Smooth muscle cell (in vitro differentiated cells): ENCODE measurements around the gene DNAH17. TPM values are rescaled to one million over a fixed set of nuclear protein-coding genes. Genes with fewer than 3 reads are reported as not detected.

ENCODE experiments used
- DNase-seq: peaks from one replicate; lab custom pipeline; 2025; ENCODE audit not compliant: unreplicated experiment; lab: John Stamatoyannopoulos, UW
- H2AFZ ChIP-seq: fragments of 200-600 bp; sonication (generic); 2 replicates; pipeline ENCODE4 v1.6.0; 2016; ENCODE audit warnings: antibody characterized with exemption, low read depth, mild to moderate bottlenecking
- H3F3A ChIP-seq: fragments of 200-600 bp; sonication (generic); 2 replicates; pipeline ENCODE4 v1.6.0; 2017; ENCODE audit warnings: antibody characterized with exemption, low read depth
- H3K27ac ChIP-seq: fragments of 200-600 bp; sonication (generic); 2 replicates; pipeline ENCODE4 v1.5.1; 2016; ENCODE audit warnings: low read depth, mild to moderate bottlenecking
- H3K27me3 ChIP-seq: fragments of 200-600 bp; sonication (generic); 2 replicates; pipeline ENCODE4 v1.6.1; 2016; ENCODE audit warnings: low read depth, mild to moderate bottlenecking
- H3K36me3 ChIP-seq: fragments of 200-600 bp; sonication (generic); 2 replicates; pipeline ENCODE4 v1.5.1; 2016; ENCODE audit warnings: low read depth
- H3K4me1 ChIP-seq: fragments of 200-600 bp; sonication (generic); 2 replicates; pipeline ENCODE4 v1.5.1; 2016; ENCODE audit warnings: low read depth
- H3K4me2 ChIP-seq: fragments of 200-600 bp; sonication (generic); 2 replicates; pipeline ENCODE4 v1.6.0; 2016; ENCODE audit warnings: mild to moderate bottlenecking
- H3K4me3 ChIP-seq: fragments of 200-600 bp; sonication (generic); 2 replicates; pipeline ENCODE4 v1.5.1; 2016; ENCODE audit warnings: mild to moderate bottlenecking
- H3K79me2 ChIP-seq: fragments of 200-600 bp; sonication (generic); 2 replicates; pipeline ENCODE4 v1.6.0; 2016; ENCODE audit warnings: low read depth, mild to moderate bottlenecking
- H3K9ac ChIP-seq: fragments of 200-600 bp; sonication (generic); 2 replicates; pipeline ENCODE4 v1.6.0; 2016; ENCODE audit warnings: low read depth
- H3K9me3 ChIP-seq: fragments of 200-600 bp; sonication (generic); replicated peaks from 2 replicates; pipeline ENCODE4 v1.5.1; 2016; ENCODE audit warnings: low read depth
- H4K20me1 ChIP-seq: fragments of 200-600 bp; sonication (generic); 2 replicates; pipeline ENCODE4 v1.6.0; 2016; ENCODE audit warnings: low read depth
- CTCF ChIP-seq: fragments of 200-600 bp; sonication (generic); IDR thresholded peaks from 2 replicates; pipeline ENCODE4 v1.5.1; 2017; ENCODE audit warnings: borderline replicate concordance, mild to moderate bottlenecking, antibody characterized with exemption; ENCODE audit not compliant: insufficient read depth, poor library complexity, severe bottlenecking
- WGBS: methylation state at CpG from one replicate; pipeline ENCODE4 v1.1.7; 2016; ENCODE audit warnings: low lambda C conversion rate; 5-methylcytosine and 5-hydroxymethylcytosine counted together
- polyA plus RNA-seq: library from polyadenylated mRNA; unstranded; fragments of >200 nt; fragmentation: Nextera tagmentation; extraction: Ambion mirVana; gene quantifications from 2 replicates; pipeline ENCODE4 v1.2.1, GENCODE V29; 2016
- total RNA-seq: library from RNA; depleted of rRNA; stranded (reverse); fragments of >200 nt; gene quantifications from 2 replicates; pipeline ENCODE4 v1.2.3, GENCODE V29; 2014

DNAH17 gene
- total and polyA plus RNA-seq, 2 experiments from 2014 or later: 0.18 to 0.98 TPM

- no peak overlapping the region for H3K27ac ChIP-seq
- H2AFZ ChIP-seq: no peak overlapping the region
- no peaks in the 10 kb centered on the region for H3K9me3 ChIP-seq
- no peak overlapping the region for H3K4me2 ChIP-seq
- no peaks in the 10 kb centered on the region for H3K4me1 ChIP-seq
- no peak overlapping the region for H3K4me3 ChIP-seq
- no peak for DNase-seq
- TF ChIP-seq CTCF: no peak
- no peaks in the 10 kb centered on the region for H3K79me2 ChIP-seq
- WGBS: 89% methylated on average over 19 of the region's 19 CpGs
- H3K27me3 ChIP-seq: no peaks in the 10 kb centered on the region
- H3K9ac ChIP-seq: no peak overlapping the region
- no peaks in the 10 kb centered on the region for H3F3A ChIP-seq
- no peaks in the 10 kb centered on the region for H4K20me1 ChIP-seq
- no peaks in the 10 kb centered on the region for H3K36me3 ChIP-seq
Observed at GRCh38 chr17:78435330-78436005, 141.7 kb downstream of the DNAH17 start.

DNA sequence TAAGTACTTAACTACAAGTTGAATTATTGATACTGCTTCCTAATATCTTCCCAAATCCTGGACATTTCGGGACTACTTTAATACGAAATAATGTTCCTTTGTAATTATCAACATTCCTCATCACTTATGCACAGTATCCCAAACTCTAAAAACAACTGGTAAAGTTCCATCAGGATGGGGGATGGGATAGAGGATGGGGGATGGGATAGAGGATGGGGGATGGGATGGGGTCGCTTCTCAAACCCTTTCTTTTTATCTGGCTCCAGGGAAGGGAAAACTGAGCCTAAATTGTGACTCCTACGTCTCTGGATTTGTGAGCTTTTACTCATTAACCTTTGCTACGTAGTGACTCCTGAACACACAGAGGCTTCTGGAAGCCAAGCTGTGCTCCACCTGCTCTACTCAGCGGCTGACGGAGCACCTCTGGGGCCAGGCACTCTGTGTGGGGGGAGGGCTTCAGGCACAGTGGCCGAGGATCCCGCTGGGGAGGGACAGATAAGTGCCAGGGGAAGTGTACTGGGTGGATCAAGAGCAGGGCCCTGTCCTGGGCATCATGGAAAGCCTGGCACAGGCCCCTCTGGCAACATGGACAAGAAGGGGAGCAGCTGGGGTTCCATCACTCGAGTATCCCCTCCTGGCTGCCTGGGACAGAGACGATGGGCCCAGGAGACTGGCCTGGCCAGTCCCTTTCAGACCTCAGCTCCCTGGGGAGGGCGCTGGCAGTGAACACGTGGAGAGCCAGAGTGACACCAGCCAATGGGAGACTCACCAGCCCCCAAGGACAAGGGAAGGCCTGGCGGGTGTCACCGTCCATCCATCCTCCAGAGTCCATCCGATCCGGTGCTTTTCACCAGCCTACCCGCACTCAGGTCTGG lies 142.5 kb downstream of the DNAH17 start:
- Histone ChIP-seq H3K4me2 (no peak overlapping the region), H4K20me1 (no peaks in the 10 kb centered on the region), H3K36me3 (no peaks in the 10 kb centered on the region), H3K79me2 (no peaks in the 10 kb centered on the region), H3K4me1 (no peaks in the 10 kb centered on the region), H3K9ac (no peak overlapping the region), H3K9me3 (no peaks in the 10 kb centered on the region), H3K4me3 (no peak overlapping the region), H2AFZ (no peak overlapping the region), H3K27me3 (no peaks in the 10 kb centered on the region), H3F3A (no peaks in the 10 kb centered on the region), H3K27ac (no peak overlapping the region)
- TF ChIP-seq CTCF: no peak
- no peak for DNase-seq
- 80% methylated on average over 18 of the region's 18 CpGs for whole genome bisulfite sequencing

DNA sequence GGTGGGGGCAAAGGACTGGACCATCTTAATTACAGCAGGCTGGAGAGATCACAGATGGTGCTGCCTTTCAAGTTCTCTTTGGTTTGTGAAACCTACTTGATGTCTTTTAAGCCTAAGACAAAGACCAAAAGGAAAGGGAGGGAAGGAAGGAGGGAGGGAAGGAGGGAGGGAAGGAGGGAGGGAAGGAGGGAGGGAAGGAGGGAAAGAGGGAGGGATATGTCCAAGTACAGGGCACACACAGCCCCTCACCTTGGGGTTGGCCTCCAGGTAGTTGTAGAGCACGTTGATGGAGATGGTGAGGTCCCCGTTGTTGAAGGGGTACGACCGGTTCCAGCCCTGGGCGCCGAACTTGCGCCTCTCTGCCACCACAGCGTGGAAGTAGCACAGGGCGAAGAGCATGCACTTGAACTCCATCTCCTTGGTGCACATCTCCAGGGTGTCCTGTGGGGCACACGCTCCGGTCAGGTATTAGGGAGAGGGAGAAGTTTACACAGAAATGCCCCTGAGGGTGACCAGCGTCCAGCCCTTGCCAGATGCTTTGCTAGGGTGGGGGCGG lies 143.3 kb downstream of the DNAH17 start:
- H2AFZ ChIP-seq: no peak overlapping the region
- no peak overlapping the region for H3K4me3 ChIP-seq
- H3K9me3 ChIP-seq: no peaks in the 10 kb centered on the region
- no peaks in the 10 kb centered on the region for H3F3A ChIP-seq
- no peaks in the 10 kb centered on the region for H3K4me1 ChIP-seq
- no peak overlapping the region for H3K27ac ChIP-seq
- no peak for TF ChIP-seq CTCF
- no peak overlapping the region for H3K9ac ChIP-seq
- H3K36me3 ChIP-seq: no peaks in the 10 kb centered on the region
- H3K79me2 ChIP-seq: no peaks in the 10 kb centered on the region
- no peaks in the 10 kb centered on the region for H4K20me1 ChIP-seq
- 96% methylated on average over 13 of the region's 13 CpGs for WGBS
- no peak for DNase-seq
- H3K4me2 ChIP-seq: no peak overlapping the region
- no peaks in the 10 kb centered on the region for H3K27me3 ChIP-seq
